Mucosa of descending colon (tissue), 3 donors: ENCODE data around the gene DIPK2A. TPM values are rescaled to one million over a fixed set of nuclear protein-coding genes. Genes with fewer than 3 reads are reported as not detected.

ENCODE experiments used
- ATAC-seq: fragments of 200-7000 bp; cut with Tn5 transposase; one replicate; pipeline ENCODE4 v1.9.1; 2020; ENCODE audit warnings: mild to moderate bottlenecking, moderate library complexity
- DNase-seq, 3 donors: peaks; one replicate each; pipeline ENCODE4 v3.0.0-alpha.2; 2020
- H3K36me3 ChIP-seq: fragments of 200-600 bp; one replicate; pipeline ENCODE4 v1.8.0; 2021; ENCODE audit warnings: low read depth, mild to moderate bottlenecking
- H3K4me1 ChIP-seq: fragments of 200-600 bp; one replicate; pipeline ENCODE4 v1.8.0; 2021; ENCODE audit warnings: low read depth, mild to moderate bottlenecking
- H3K4me3 ChIP-seq: fragments of 200-600 bp; one replicate; pipeline ENCODE4 v1.8.0; 2021; ENCODE audit warnings: mild to moderate bottlenecking
- H3K9me3 ChIP-seq: fragments of 200-600 bp; one replicate; pipeline ENCODE4 v1.8.0; 2021; ENCODE audit warnings: mild to moderate bottlenecking
- CTCF ChIP-seq: fragments of 200-600 bp; IDR thresholded peaks from one replicate; pipeline ENCODE4 v1.8.0; 2022; ENCODE audit warnings: antibody characterized with exemption, mild to moderate bottlenecking
- intact Hi-C, 2 donors: fragments of 100-400 bp; cut with DNase I in 1 of 2; cut with micrococcal nuclease in 1 of 2; formaldehyde crosslinking; loops; one replicate each; pipeline versions ENCODE4 v1.11.0 to v1.11.1; 2022; cut with DNase I, micrococcal nuclease
- total RNA-seq, 3 donors: library from RNA; stranded (reverse); fragmentation: NEBNext Ultra II Directional in 2 of 3; extraction: Animal tissue kit (Norgen Biotek cat#: 25700) in 2 of 3; gene quantifications; one replicate each; pipeline versions ENCODE4 v1.2.1 to v1.2.4, GENCODE V29; 2021 to 2023
- donor health status: DM: no; HTN: no; CAD: no; lungs with moderate emphysema.
- donor health status: DM: no; HTN: no; CAD: no.
- donor health status: DM: no; HTN: yes; CAD: no.

The DIPK2A gene
- total RNA-seq, 3 donors from 2014 or later, result 14.2 to 30.1 (median 14.7) TPM

GRCh38 chr3:144015133-144015532 is 43.5 kb downstream of the DIPK2A start:
- H3K9me3 ChIP-seq, result no peaks in the 10 kb centered on the region
- intact Hi-C loops, result no loop called here
- H3K4me1 ChIP-seq, result no peaks in the 10 kb centered on the region
- DNase-seq (no peak), ATAC-seq (no peak)
- H3K4me3 ChIP-seq, result no peak overlapping the region
- no peaks in the 10 kb centered on the region for H3K36me3 ChIP-seq
- TF ChIP-seq CTCF, result no peak

- TF ChIP-seq CTCF, result no peak
- DNase-seq (no peak), ATAC-seq (no peak)
- Histone ChIP-seq H3K36me3 (no peaks in the 10 kb centered on the region), H3K9me3 (no peaks in the 10 kb centered on the region), H3K4me1 (no peaks in the 10 kb centered on the region), H3K4me3 (no peak overlapping the region)
- intact Hi-C loops, result no loop called here
Measured at GRCh38 chr3:144018776-144019175, 47.2 kb downstream of the DIPK2A start.

Other genes starting within 250 kb of the DIPK2A start
- 10 to 100 TPM in 1 of 3 donors, 1 to 10 TPM in 2; 3.2 to 18.2 (median 6.8) TPM for gene SLC9A9, start 123.4 kb upstream of the DIPK2A start, total RNA-seq